Measurements from ENCODE around the gene SLC7A11.

DNA sequence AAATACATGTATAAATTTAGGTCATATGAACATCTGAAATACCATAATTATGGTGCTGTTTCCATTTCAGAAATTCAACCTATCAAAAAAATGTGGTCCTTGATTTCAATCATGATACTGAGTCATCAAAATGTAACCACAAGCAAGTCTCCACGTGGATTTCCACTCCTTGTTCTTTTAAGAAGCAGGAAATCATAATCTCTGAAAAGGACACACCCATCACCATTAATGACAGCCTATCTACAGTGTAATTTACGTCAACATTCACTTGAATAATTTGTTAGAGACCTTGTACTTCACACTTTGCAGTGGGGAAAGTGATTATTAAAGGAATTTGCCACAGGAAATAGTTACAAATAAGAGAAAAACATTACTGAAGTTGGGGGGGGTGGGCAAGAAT is 17.7 kb upstream of the SLC7A11 start:
- TF ChIP-seq, protein P1, sequence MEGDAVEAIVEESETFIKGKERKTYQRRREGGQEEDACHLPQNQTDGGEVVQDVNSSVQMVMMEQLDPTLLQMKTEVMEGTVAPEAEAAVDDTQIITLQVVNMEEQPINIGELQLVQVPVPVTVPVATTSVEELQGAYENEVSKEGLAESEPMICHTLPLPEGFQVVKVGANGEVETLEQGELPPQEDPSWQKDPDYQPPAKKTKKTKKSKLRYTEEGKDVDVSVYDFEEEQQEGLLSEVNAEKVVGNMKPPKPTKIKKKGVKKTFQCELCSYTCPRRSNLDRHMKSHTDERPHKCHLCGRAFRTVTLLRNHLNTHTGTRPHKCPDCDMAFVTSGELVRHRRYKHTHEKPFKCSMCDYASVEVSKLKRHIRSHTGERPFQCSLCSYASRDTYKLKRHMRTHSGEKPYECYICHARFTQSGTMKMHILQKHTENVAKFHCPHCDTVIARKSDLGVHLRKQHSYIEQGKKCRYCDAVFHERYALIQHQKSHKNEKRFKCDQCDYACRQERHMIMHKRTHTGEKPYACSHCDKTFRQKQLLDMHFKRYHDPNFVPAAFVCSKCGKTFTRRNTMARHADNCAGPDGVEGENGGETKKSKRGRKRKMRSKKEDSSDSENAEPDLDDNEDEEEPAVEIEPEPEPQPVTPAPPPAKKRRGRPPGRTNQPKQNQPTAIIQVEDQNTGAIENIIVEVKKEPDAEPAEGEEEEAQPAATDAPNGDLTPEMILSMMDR (IDR thresholded peaks at IDR 0.05): no peak
- no peak for TF ChIP-seq POLR2A (IDR thresholded peaks at IDR 0.05)

Data from adrenal gland (tissue), 5 donors.